GM12878 (cell line): ENCODE data around the gene PHLPP1. TPM values are rescaled to one million over a fixed set of nuclear protein-coding genes. Genes with fewer than 3 reads are reported as not detected.

ENCODE experiments used
- ATF7 ChIP-seq: fragments of 450-650 bp; IDR thresholded peaks from 2 replicates; pipeline ENCODE4 v1.6.1; 2016; ENCODE audit warnings: low read depth, mild to moderate bottlenecking
- BRCA1 ChIP-seq: IDR thresholded peaks from 2 replicates; pipeline ENCODE4 v1.6.1; 2011; ENCODE audit warnings: low read depth, low read length, improper control_type of control experiment
- CREM ChIP-seq: IDR thresholded peaks from 2 replicates; pipeline ENCODE4 v1.6.1; 2014; ENCODE audit warnings: antibody characterized with exemption, low read depth
- EP300 ChIP-seq, 2 experiments: fragments of 150-350 bp in 1 of 2; IDR thresholded peaks; 2 replicates each; pipeline ENCODE4 v1.6.1; 2011 to 2012; ENCODE audit warnings: low read depth in 2 of 2, low read length in 2 of 2, borderline replicate concordance in 1 of 2, improper control_type of control experiment in 1 of 2, inconsistent platforms in 1 of 2; ENCODE audit not compliant: control insufficient read depth in 1 of 2
- FOXM1 ChIP-seq: IDR thresholded peaks from 2 replicates; pipeline ENCODE4 v1.6.1; 2012; ENCODE audit warnings: low read depth, mild to moderate bottlenecking, inconsistent platforms, low read length, moderate library complexity
- HCFC1 ChIP-seq: fragments of 150-350 bp; IDR thresholded peaks from 2 replicates; pipeline ENCODE4 v1.6.1; 2014; ENCODE audit warnings: low read length
- IKZF2 ChIP-seq, 2 experiments: fragments of 450-650 bp; IDR thresholded peaks; 2 replicates each; pipeline ENCODE4 v1.6.1; 2017; ENCODE audit warnings: mild to moderate bottlenecking in 2 of 2, moderate library complexity in 2 of 2
- IRF4 ChIP-seq: IDR thresholded peaks from 2 replicates; pipeline ENCODE4 v1.6.1; 2011; ENCODE audit warnings: low read depth, low read length
- MEF2B ChIP-seq: fragments of 450-650 bp; IDR thresholded peaks from 2 replicates; pipeline ENCODE4 v1.6.1; 2018; ENCODE audit warnings: mild to moderate bottlenecking, moderate library complexity; ENCODE audit not compliant: partially characterized antibody, poor library complexity, severe bottlenecking
- MTA2 ChIP-seq: fragments of 450-650 bp; IDR thresholded peaks from 2 replicates; pipeline ENCODE4 v1.6.1; 2016; ENCODE audit warnings: low read depth, mild to moderate bottlenecking, moderate library complexity
- MXI1 ChIP-seq: fragments of 150-350 bp; IDR thresholded peaks from 2 replicates; pipeline ENCODE4 v1.6.1; 2011; ENCODE audit warnings: low read depth, mild to moderate bottlenecking, inconsistent platforms, low read length, improper control_type of control experiment
- NFIC ChIP-seq: IDR thresholded peaks from 2 replicates; pipeline ENCODE4 v1.6.1; 2012; ENCODE audit warnings: low read depth, mild to moderate bottlenecking, inconsistent platforms, low read length, moderate library complexity
- POU2F2 ChIP-seq: IDR thresholded peaks from 3 replicates; pipeline ENCODE4 v1.6.1; 2011; ENCODE audit warnings: low read depth, mild to moderate bottlenecking, low read length, borderline replicate concordance
- RBBP5 ChIP-seq: fragments of 200-600 bp; sonication (generic); conservative IDR thresholded peaks from 2 replicates; pipeline ENCODE4 v1.6.1; 2016
- SRF ChIP-seq, 2 experiments: IDR thresholded peaks; 2 replicates each; pipeline ENCODE4 v1.6.1; 2011; ENCODE audit warnings: low read depth in 2 of 2, low read length in 2 of 2, mild to moderate bottlenecking in 1 of 2, moderate library complexity in 1 of 2
- ZBED1 ChIP-seq: IDR thresholded peaks from 2 replicates; pipeline ENCODE4 v1.6.1; 2016; ENCODE audit warnings: borderline replicate concordance
- ZNF384 ChIP-seq: IDR thresholded peaks from 2 replicates; pipeline ENCODE4 v1.6.1; 2012; ENCODE audit warnings: low read depth, mild to moderate bottlenecking, low read length, improper control_type of control experiment, borderline replicate concordance
- polyA plus RNA-seq, 11 experiments: library from polyadenylated mRNA; depleted of rRNA in 4 of 11; unstranded in 6 of 11; stranded (reverse) in 5 of 11; fragments of >200 nt; fragmentation: Nextera tagmentation in 4 of 11; fragmentation: Illumina TruSeq in 1 of 11; extraction: Ambion mirVana in 4 of 11; extraction: Trizol in 1 of 11; gene quantifications; 1 replicate in 1 of 11; 2 replicates in 10 of 11; pipeline versions ENCODE4 v1.2.1 to v1.2.3, GENCODE V29; 2011 to 2016; ENCODE audit warnings: inconsistent platforms in 2 of 11, missing spikeins in 2 of 11, low read depth in 1 of 11
- total RNA-seq, 4 experiments: library from RNA; depleted of rRNA in 3 of 4; stranded (reverse); fragments of >200 nt in 3 of 4; fragmentation: Illumina TruSeq in 1 of 4; extraction: Trizol in 1 of 4; gene quantifications; 2 replicates each; pipeline versions ENCODE4 v1.2.1 to v1.2.3, GENCODE V29; 2013 to 2021
- TF ChIP-seq, protein P1 (sequence below): fragments of 450-650 bp; IDR thresholded peaks from 2 replicates; pipeline ENCODE4 v1.6.1; 2017; ENCODE audit warnings: mild to moderate bottlenecking, moderate library complexity
- TF ChIP-seq, protein P2 (sequence below): IDR thresholded peaks from 2 replicates; pipeline ENCODE4 v1.6.1; 2011; ENCODE audit warnings: borderline replicate concordance, low read depth, mild to moderate bottlenecking, moderate library complexity, low read length; ENCODE audit not compliant: insufficient read depth, poor library complexity, severe bottlenecking
- TF ChIP-seq, protein P3 (sequence below): fragments of 450-650 bp; IDR thresholded peaks from 2 replicates; pipeline ENCODE4 v1.6.1; 2018; ENCODE audit warnings: mild to moderate bottlenecking, low read depth, moderate library complexity; ENCODE audit not compliant: partially characterized antibody
- TF ChIP-seq, protein P4 (sequence below): fragments of 450-650 bp; IDR thresholded peaks from 2 replicates; pipeline ENCODE4 v1.6.1; 2014; ENCODE audit warnings: mild to moderate bottlenecking

The PHLPP1 gene
- total and polyA plus RNA-seq, 10 of the 15 experiments (the other 5 are each of a cell fraction or from before 2014, with no cell fraction given): 0.42 to 7.0 (median 1.9) TPM

DNA sequence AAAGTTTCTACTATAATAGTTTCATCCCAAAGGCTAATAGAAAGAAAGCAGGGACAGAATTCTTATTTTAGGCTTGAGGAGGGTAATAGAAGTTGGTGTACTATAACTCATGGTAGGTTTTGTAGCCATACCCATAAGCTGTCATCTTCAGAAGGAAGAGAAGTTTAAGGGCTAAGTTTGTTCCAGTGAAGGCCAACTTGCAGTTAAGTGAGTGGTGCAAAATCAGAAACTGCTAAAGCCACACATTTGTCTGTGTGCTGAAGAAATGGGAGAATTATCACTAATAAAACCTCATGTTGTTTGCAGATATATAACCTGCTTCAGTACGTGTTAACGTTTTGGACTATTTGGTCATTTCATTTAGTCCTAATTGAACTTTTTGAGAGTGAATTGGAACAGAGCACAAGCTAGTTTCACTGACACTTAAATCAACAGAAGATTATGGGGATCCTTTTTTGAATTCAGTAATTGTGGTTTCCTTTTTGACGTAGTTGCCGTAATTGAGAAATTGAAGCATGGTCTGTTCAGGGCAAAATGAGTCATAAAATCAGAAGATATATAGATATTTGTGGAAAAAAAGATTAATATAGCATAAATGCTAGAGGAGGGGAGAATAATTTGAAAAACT, 69.1 kb downstream of the PHLPP1 start (continued):
- TF ChIP-seq, protein P1, sequence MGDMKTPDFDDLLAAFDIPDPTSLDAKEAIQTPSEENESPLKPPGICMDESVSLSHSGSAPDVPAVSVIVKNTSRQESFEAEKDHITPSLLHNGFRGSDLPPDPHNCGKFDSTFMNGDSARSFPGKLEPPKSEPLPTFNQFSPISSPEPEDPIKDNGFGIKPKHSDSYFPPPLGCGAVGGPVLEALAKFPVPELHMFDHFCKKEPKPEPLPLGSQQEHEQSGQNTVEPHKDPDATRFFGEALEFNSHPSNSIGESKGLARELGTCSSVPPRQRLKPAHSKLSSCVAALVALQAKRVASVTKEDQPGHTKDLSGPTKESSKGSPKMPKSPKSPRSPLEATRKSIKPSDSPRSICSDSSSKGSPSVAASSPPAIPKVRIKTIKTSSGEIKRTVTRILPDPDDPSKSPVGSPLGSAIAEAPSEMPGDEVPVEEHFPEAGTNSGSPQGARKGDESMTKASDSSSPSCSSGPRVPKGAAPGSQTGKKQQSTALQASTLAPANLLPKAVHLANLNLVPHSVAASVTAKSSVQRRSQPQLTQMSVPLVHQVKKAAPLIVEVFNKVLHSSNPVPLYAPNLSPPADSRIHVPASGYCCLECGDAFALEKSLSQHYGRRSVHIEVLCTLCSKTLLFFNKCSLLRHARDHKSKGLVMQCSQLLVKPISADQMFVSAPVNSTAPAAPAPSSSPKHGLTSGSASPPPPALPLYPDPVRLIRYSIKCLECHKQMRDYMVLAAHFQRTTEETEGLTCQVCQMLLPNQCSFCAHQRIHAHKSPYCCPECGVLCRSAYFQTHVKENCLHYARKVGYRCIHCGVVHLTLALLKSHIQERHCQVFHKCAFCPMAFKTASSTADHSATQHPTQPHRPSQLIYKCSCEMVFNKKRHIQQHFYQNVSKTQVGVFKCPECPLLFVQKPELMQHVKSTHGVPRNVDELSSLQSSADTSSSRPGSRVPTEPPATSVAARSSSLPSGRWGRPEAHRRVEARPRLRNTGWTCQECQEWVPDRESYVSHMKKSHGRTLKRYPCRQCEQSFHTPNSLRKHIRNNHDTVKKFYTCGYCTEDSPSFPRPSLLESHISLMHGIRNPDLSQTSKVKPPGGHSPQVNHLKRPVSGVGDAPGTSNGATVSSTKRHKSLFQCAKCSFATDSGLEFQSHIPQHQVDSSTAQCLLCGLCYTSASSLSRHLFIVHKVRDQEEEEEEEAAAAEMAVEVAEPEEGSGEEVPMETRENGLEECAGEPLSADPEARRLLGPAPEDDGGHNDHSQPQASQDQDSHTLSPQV: no peak
- TF ChIP-seq MEF2B (peak; percentile 33), POU2F2 (0 out of 3 replicates have a peak, but pooled peaks have one; percentile 23), IKZF2 (IDR thresholded peaks at IDR 0.05) (peak; percentile 69), HCFC1 (no peak), ZBED1 (no peak), ATF7 (peak; percentile 41; the same call in 1 of the 2 replicates), SRF (IDR thresholded peaks at IDR 0.05; ENCODE audit: low read depth in 2 of 2, low read length in 2 of 2) (no peak), FOXM1 (peak; percentile 59; the same call in 1 of the 2 replicates), ZNF384 (no peak), IRF4 (0 out of 2 replicates have a peak, but pooled peaks have one; percentile 26), NFIC (peak; percentile 86), EP300 (IDR thresholded peaks at IDR 0.05; ENCODE audit: borderline replicate concordance in 1 of 2, control insufficient read depth in 1 of 2, low read depth in 2 of 2, low read length in 2 of 2) (peak; percentile 49 to 56; a peak in 3 of 4 replicates), BRCA1 (no peak), RBBP5 (no peak), MTA2 (peak; percentile 93), MXI1 (no peak), CREM (peak; percentile 78)
- TF ChIP-seq, protein P2, sequence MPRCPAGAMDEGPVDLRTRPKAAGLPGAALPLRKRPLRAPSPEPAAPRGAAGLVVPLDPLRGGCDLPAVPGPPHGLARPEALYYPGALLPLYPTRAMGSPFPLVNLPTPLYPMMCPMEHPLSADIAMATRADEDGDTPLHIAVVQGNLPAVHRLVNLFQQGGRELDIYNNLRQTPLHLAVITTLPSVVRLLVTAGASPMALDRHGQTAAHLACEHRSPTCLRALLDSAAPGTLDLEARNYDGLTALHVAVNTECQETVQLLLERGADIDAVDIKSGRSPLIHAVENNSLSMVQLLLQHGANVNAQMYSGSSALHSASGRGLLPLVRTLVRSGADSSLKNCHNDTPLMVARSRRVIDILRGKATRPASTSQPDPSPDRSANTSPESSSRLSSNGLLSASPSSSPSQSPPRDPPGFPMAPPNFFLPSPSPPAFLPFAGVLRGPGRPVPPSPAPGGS: no peak
- TF ChIP-seq, protein P3, sequence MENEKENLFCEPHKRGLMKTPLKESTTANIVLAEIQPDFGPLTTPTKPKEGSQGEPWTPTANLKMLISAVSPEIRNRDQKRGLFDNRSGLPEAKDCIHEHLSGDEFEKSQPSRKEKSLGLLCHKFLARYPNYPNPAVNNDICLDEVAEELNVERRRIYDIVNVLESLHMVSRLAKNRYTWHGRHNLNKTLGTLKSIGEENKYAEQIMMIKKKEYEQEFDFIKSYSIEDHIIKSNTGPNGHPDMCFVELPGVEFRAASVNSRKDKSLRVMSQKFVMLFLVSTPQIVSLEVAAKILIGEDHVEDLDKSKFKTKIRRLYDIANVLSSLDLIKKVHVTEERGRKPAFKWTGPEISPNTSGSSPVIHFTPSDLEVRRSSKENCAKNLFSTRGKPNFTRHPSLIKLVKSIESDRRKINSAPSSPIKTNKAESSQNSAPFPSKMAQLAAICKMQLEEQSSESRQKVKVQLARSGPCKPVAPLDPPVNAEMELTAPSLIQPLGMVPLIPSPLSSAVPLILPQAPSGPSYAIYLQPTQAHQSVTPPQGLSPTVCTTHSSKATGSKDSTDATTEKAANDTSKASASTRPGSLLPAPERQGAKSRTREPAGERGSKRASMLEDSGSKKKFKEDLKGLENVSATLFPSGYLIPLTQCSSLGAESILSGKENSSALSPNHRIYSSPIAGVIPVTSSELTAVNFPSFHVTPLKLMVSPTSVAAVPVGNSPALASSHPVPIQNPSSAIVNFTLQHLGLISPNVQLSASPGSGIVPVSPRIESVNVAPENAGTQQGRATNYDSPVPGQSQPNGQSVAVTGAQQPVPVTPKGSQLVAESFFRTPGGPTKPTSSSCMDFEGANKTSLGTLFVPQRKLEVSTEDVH: no peak
- TF ChIP-seq, protein P4, sequence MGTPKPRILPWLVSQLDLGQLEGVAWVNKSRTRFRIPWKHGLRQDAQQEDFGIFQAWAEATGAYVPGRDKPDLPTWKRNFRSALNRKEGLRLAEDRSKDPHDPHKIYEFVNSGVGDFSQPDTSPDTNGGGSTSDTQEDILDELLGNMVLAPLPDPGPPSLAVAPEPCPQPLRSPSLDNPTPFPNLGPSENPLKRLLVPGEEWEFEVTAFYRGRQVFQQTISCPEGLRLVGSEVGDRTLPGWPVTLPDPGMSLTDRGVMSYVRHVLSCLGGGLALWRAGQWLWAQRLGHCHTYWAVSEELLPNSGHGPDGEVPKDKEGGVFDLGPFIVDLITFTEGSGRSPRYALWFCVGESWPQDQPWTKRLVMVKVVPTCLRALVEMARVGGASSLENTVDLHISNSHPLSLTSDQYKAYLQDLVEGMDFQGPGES: no peak
